ENCODE measurements around the gene GBGT1. TPM values are rescaled to one million over a fixed set of nuclear protein-coding genes. Genes with fewer than 3 reads are reported as not detected.
"Not testable (repeated sequence)": the region's sequence is repeated elsewhere in the genome, so short reads cannot be mapped to it uniquely, and the experiment has no call there.

GBGT1 gene
- total RNA-seq, 3 donors from 2014 or later (not counting 1 experiment from before 2014, with no cell fraction given), result 1.4 to 2.2 (median 1.7) TPM

DNA sequence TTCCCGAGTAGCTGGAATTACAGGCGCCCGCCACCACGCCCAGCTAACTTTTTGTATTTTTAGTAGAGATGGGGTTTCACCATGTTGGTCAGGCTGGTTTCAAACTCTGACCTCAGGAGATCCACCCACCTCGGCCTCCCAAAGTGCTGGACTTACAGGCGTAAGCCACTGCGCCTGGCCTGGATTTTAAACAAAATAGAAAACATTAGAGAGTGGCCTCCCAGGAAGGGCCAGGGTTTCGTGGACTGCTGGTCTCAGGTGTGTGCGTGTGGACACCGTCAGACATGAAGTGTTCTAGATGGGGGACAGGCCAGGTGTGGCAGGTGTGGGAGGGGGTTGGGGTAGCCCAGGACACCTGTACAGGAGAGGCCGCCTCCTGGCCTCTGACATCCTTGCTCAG lies 7.0 kb upstream of the GBGT1 start:
- ATAC-seq, result no peak
- H3K4me3 Mint-ChIP-seq, result no peak overlapping the region
- Histone ChIP-seq H3K36me3 (ENCODE audit: control insufficient read depth, insufficient read depth, low read length) (no peaks in the 10 kb centered on the region), H3K4me1 (ENCODE audit: control insufficient read depth, insufficient read depth, low read length) (no peaks in the 10 kb centered on the region), H3K4me3 (ENCODE audit: low read length) (no peak overlapping the region), H3K27ac (ENCODE audit: low read length) (no peak overlapping the region), H3K9me3 (ENCODE audit: control insufficient read depth, insufficient read depth, low read length) (no peaks in the 10 kb centered on the region), H3K27me3 (ENCODE audit: control insufficient read depth, insufficient read depth, low read length) (no peaks in the 10 kb centered on the region)
- intact Hi-C loops (cut with micrococcal nuclease), result no loop called here
- no peaks in the 10 kb centered on the region for H3K36me3 Mint-ChIP-seq
- no peak for DNase-seq
- WGBS (ENCODE audit: insufficient coverage), result 78% methylated on average over 8 of the region's 11 CpGs
- H3K27me3 Mint-ChIP-seq (ENCODE audit: low read depth in 2 of 2), result peaks cover 4 to 5% of the 10 kb centered on the region in 2 donors
- H3K9me3 Mint-ChIP-seq, result no peaks in the 10 kb centered on the region
- TF ChIP-seq, protein P1, sequence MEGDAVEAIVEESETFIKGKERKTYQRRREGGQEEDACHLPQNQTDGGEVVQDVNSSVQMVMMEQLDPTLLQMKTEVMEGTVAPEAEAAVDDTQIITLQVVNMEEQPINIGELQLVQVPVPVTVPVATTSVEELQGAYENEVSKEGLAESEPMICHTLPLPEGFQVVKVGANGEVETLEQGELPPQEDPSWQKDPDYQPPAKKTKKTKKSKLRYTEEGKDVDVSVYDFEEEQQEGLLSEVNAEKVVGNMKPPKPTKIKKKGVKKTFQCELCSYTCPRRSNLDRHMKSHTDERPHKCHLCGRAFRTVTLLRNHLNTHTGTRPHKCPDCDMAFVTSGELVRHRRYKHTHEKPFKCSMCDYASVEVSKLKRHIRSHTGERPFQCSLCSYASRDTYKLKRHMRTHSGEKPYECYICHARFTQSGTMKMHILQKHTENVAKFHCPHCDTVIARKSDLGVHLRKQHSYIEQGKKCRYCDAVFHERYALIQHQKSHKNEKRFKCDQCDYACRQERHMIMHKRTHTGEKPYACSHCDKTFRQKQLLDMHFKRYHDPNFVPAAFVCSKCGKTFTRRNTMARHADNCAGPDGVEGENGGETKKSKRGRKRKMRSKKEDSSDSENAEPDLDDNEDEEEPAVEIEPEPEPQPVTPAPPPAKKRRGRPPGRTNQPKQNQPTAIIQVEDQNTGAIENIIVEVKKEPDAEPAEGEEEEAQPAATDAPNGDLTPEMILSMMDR (IDR thresholded peaks at IDR 0.05), result no peak
- no peak overlapping the region for H3K27ac Mint-ChIP-seq
- H3K4me1 Mint-ChIP-seq, result no peaks in the 10 kb centered on the region

DNA sequence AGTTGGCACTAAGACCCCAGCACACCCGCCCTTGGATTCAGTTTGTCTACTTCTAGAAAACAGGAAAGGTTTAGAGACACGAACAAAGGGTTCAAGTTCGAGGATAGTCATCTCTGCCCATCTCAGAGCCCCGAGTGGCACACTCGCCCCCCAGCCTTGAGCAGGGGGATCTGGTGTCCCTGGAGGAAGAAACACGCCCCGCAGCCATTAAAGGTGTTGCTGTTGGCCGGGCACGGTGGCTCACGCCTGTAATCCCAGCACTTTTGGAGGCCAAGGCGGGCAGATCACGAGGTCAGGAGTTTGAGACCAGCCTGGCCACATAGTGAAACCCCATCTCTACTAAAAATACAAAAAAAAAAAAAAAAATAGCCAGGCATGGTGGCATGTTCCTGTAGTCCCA lies 6.0 kb upstream of the GBGT1 start:
- ATAC-seq; intact Hi-C loops (cut with micrococcal nuclease); H3K9me3 Mint-ChIP-seq; H3K4me1 Mint-ChIP-seq; H3K27me3 Mint-ChIP-seq (ENCODE audit: low read depth in 2 of 2); H3K27ac ChIP-seq (ENCODE audit: low read length); H3K36me3 Mint-ChIP-seq; H3K27me3 ChIP-seq (ENCODE audit: control insufficient read depth, insufficient read depth, low read length); H3K4me3 Mint-ChIP-seq; H3K4me3 ChIP-seq (ENCODE audit: low read length); DNase-seq; H3K4me1 ChIP-seq (ENCODE audit: control insufficient read depth, insufficient read depth, low read length); H3K9me3 ChIP-seq (ENCODE audit: control insufficient read depth, insufficient read depth, low read length); H3K27ac Mint-ChIP-seq; H3K36me3 ChIP-seq (ENCODE audit: control insufficient read depth, insufficient read depth, low read length): not testable (repeated sequence)
- 89% methylated on average over 12 of the region's 12 CpGs for WGBS (ENCODE audit: insufficient coverage)

DNA sequence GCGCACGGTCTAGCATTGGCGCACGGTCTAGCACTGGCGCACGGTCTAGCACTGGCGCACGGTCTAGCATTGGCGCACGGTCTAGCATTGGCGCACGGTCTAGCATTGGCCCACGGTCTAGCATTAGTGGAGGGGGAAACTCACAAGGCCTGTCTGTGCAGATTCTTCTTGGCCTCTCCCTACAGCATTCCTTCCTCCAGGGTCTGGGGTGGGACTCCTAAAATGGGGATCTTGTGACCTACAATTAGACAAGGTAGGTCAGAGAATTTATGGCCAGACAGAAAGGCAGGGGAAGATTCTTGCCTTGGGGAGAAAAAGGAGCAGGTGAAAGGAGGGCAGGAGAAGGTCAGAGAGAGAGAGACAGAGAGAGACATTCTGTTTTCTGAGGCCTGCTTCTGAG lies 5.4 kb upstream of the GBGT1 start:
- Mint-ChIP-seq H3K36me3 (no peaks in the 10 kb centered on the region), H3K4me3 (no peak overlapping the region), H3K27me3 (ENCODE audit: low read depth in 2 of 2) (peaks cover 4 to 5% of the 10 kb centered on the region in 2 donors), H3K4me1 (no peaks in the 10 kb centered on the region), H3K27ac (no peak overlapping the region), H3K9me3 (no peaks in the 10 kb centered on the region)
- ATAC-seq (no peak), DNase-seq (no peak)
- intact Hi-C loops (cut with micrococcal nuclease), result no loop called here
- Histone ChIP-seq H3K4me1 (ENCODE audit: control insufficient read depth, insufficient read depth, low read length) (peaks cover 2% of the 10 kb centered on the region), H3K27ac (ENCODE audit: low read length) (no peak overlapping the region), H3K9me3 (ENCODE audit: control insufficient read depth, insufficient read depth, low read length) (no peaks in the 10 kb centered on the region), H3K36me3 (ENCODE audit: control insufficient read depth, insufficient read depth, low read length) (no peaks in the 10 kb centered on the region), H3K4me3 (ENCODE audit: low read length) (no peak overlapping the region), H3K27me3 (ENCODE audit: control insufficient read depth, insufficient read depth, low read length) (no peaks in the 10 kb centered on the region)
- 98% methylated on average over 13 of the region's 13 CpGs for WGBS (ENCODE audit: insufficient coverage)
- TF ChIP-seq, protein P1 (IDR thresholded peaks at IDR 0.05), result no peak

DNA sequence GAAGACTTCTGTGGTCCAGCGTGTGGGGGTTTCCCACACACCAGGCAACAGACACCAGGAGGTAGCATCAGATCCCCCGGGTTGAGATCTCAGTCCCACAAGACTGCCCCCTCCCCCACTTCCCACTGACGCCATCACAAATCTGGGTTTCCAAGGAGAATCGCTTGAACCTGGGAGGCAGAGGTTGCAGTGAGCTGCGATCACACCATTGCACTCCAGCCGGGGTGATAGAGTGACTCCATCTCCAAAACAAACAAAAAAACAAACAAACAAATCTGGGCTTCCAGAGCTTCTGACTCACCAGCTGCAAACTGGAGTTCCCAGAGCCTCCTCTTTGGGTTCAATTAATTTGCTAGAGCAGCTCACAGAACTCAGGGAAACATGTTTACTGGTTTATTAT lies 4.7 kb upstream of the GBGT1 start:
- Histone ChIP-seq H3K9me3 (ENCODE audit: control insufficient read depth, insufficient read depth, low read length) (no peaks in the 10 kb centered on the region), H3K27me3 (ENCODE audit: control insufficient read depth, insufficient read depth, low read length) (no peaks in the 10 kb centered on the region), H3K27ac (ENCODE audit: low read length) (no peak overlapping the region), H3K36me3 (ENCODE audit: control insufficient read depth, insufficient read depth, low read length) (no peaks in the 10 kb centered on the region), H3K4me1 (ENCODE audit: control insufficient read depth, insufficient read depth, low read length) (peaks cover 9% of the 10 kb centered on the region), H3K4me3 (ENCODE audit: low read length) (no peak overlapping the region)
- H3K27me3 Mint-ChIP-seq (ENCODE audit: low read depth in 2 of 2), result peaks cover 4 to 5% of the 10 kb centered on the region in 2 donors
- H3K4me3 Mint-ChIP-seq, result no peak overlapping the region
- DNase-seq, result no peak
- no peak overlapping the region for H3K27ac Mint-ChIP-seq
- intact Hi-C loops (cut with micrococcal nuclease), result no loop called here
- no peaks in the 10 kb centered on the region for H3K9me3 Mint-ChIP-seq
- no peaks in the 10 kb centered on the region for H3K4me1 Mint-ChIP-seq
- no peaks in the 10 kb centered on the region for H3K36me3 Mint-ChIP-seq
- no peak for ATAC-seq
- TF ChIP-seq, protein P1 (IDR thresholded peaks at IDR 0.05), result no peak
- WGBS (ENCODE audit: insufficient coverage), result 65% methylated on average over 6 of the region's 6 CpGs

All from natural killer cell (primary cell).